ENCODE results near the gene UBL7. TPM values are rescaled to one million over a fixed set of nuclear protein-coding genes. Genes with fewer than 3 reads are reported as not detected.

UBL7 gene
- total RNA-seq, 2 donors from 2014 or later = 25.7 to 47.2 TPM

DNA sequence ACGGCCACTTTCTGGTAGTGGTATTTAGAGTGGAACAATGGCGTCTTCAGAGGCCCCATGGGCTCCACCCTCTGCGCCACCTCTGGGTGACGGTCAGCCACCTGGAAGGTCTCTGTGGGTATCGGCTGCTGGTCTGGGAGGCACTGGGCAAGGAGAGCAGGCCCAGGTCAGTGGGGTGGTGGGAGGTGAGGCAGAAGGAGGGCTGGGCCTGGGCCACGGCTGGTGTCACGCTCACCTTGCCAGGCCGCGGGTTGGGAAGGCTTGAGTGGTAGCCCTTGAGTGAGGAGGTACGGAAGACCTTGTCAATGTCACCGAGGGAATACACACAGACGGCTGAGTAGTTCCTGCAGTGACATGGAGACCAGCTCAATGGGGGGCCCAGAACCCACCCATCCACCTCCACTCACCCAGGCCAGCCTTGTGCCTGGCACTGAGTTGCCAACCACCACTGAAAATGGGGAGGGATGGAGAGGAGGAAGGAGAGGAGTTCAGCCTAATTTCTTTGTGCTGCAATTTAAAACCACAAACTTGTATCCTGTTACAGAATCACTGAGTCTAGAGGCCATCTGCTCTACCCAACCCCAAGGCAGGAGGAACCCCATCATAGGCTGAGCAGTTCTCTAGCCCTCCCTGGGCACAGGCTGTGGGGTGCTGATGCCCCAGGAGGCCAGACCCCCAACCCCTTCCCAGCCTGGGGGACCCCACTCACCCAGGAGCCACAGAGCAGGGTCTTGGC, 46.2 kb downstream of the UBL7 start:
- no peak overlapping the region for H3K4me3 ChIP-seq
- no peaks in the 10 kb centered on the region for H3K9me3 ChIP-seq
- DNase-seq (no peak), ATAC-seq (no peak)
- intact Hi-C loops (cut with DNase I) = no loop called here
- H3K27ac ChIP-seq = no peak overlapping the region
- WGBS, 2 donors = 93 to 95% methylated on average over 11 to 12 of the region's 12 CpGs
- TF ChIP-seq POLR2A (IDR thresholded peaks at IDR 0.05) = no peak
- TF ChIP-seq, protein P1, sequence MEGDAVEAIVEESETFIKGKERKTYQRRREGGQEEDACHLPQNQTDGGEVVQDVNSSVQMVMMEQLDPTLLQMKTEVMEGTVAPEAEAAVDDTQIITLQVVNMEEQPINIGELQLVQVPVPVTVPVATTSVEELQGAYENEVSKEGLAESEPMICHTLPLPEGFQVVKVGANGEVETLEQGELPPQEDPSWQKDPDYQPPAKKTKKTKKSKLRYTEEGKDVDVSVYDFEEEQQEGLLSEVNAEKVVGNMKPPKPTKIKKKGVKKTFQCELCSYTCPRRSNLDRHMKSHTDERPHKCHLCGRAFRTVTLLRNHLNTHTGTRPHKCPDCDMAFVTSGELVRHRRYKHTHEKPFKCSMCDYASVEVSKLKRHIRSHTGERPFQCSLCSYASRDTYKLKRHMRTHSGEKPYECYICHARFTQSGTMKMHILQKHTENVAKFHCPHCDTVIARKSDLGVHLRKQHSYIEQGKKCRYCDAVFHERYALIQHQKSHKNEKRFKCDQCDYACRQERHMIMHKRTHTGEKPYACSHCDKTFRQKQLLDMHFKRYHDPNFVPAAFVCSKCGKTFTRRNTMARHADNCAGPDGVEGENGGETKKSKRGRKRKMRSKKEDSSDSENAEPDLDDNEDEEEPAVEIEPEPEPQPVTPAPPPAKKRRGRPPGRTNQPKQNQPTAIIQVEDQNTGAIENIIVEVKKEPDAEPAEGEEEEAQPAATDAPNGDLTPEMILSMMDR (IDR thresholded peaks at IDR 0.05) = no peak
- no peaks in the 10 kb centered on the region for H3K36me3 ChIP-seq (replicated peaks in 1 of 2; ENCODE audit: insufficient read depth in 1 of 2, low read depth in 2 of 2)
- H3K4me1 ChIP-seq = no peaks in the 10 kb centered on the region
- no peaks in the 10 kb centered on the region for H3K27me3 ChIP-seq

- DNase-seq (no peak), ATAC-seq (no peak)
- no peak overlapping the region for H3K4me3 ChIP-seq
- H3K4me1 ChIP-seq = no peaks in the 10 kb centered on the region
- no peak overlapping the region for H3K27ac ChIP-seq
- TF ChIP-seq, protein P1 (IDR thresholded peaks at IDR 0.05) = no peak
- TF ChIP-seq POLR2A (IDR thresholded peaks at IDR 0.05) = no peak
- intact Hi-C loops (cut with DNase I) = no loop called here
- H3K27me3 ChIP-seq = no peaks in the 10 kb centered on the region
- H3K36me3 ChIP-seq (replicated peaks in 1 of 2; ENCODE audit: insufficient read depth in 1 of 2, low read depth in 2 of 2) = no peaks in the 10 kb centered on the region
- H3K9me3 ChIP-seq = no peaks in the 10 kb centered on the region
- 81 to 87% methylated on average over 5 of the region's 5 CpGs for WGBS, 2 donors
These were observed 46.8 kb downstream of the UBL7 start for GRCh38 chr15:74414081-74414580.

GRCh38 chr15:74413350-74414080, 47.4 kb downstream of the UBL7 start:
- WGBS, 2 donors = 82 to 84% methylated on average over 6 to 9 of the region's 9 CpGs
- H3K27ac ChIP-seq = no peak overlapping the region
- H3K27me3 ChIP-seq = no peaks in the 10 kb centered on the region
- no peak for TF ChIP-seq POLR2A (IDR thresholded peaks at IDR 0.05)
- TF ChIP-seq, protein P1 (IDR thresholded peaks at IDR 0.05) = no peak
- no peak for ATAC-seq
- no peak for DNase-seq
- H3K36me3 ChIP-seq (replicated peaks in 1 of 2; ENCODE audit: insufficient read depth in 1 of 2, low read depth in 2 of 2) = no peaks in the 10 kb centered on the region
- H3K9me3 ChIP-seq = no peaks in the 10 kb centered on the region
- H3K4me1 ChIP-seq = no peaks in the 10 kb centered on the region
- intact Hi-C loops (cut with DNase I) = no loop called here
- no peak overlapping the region for H3K4me3 ChIP-seq

- no peak for ATAC-seq
- no peaks in the 10 kb centered on the region for H3K27me3 ChIP-seq
- no peaks in the 10 kb centered on the region for H3K36me3 ChIP-seq (replicated peaks in 1 of 2; ENCODE audit: insufficient read depth in 1 of 2, low read depth in 2 of 2)
- H3K4me1 ChIP-seq = no peaks in the 10 kb centered on the region
- WGBS, 2 donors = 13 to 38% methylated on average over 2 to 5 of the region's 6 CpGs
- no peaks in the 10 kb centered on the region for H3K9me3 ChIP-seq
- no peak overlapping the region for H3K4me3 ChIP-seq
- DNase-seq = no peak
- TF ChIP-seq, protein P1 (IDR thresholded peaks at IDR 0.05) = no peak
- TF ChIP-seq POLR2A (IDR thresholded peaks at IDR 0.05) = no peak
- intact Hi-C loops (cut with DNase I) = no loop called here
- H3K27ac ChIP-seq = no peak overlapping the region
These were observed 48.8 kb downstream of the UBL7 start for GRCh38 chr15:74412159-74412558.
